ENCODE results near the gene KIF25. TPM values are rescaled to one million over a fixed set of nuclear protein-coding genes. Genes with fewer than 3 reads are reported as not detected.
"Not testable (repeated sequence)": the region's sequence is repeated elsewhere in the genome, so short reads cannot be mapped to it uniquely, and the experiment has no call there.

The KIF25 gene
- total RNA-seq, 1 donor from 2014 or later, result 0.43 TPM

GRCh38 chr6:167993169-167993568 lies 4.3 kb upstream of the KIF25 start:
- DNase-seq (ENCODE audit: low spot score), result no peak
- ATAC-seq, result no peak

GRCh38 chr6:167993831-167994230 lies 3.6 kb upstream of the KIF25 start:
- no peak for ATAC-seq
- no peak for DNase-seq (ENCODE audit: low spot score)

- no peak for DNase-seq (ENCODE audit: low spot score)
Measured at GRCh38 chr6:167995302-167995701, 2.2 kb upstream of the KIF25 start.

GRCh38 chr6:167995731-167996151 lies 1.7 kb upstream of the KIF25 start:
- ATAC-seq (no peak), DNase-seq (ENCODE audit: low spot score) (no peak)

More at GRCh38 chr6:167995302-167995701, 2.2 kb upstream of the KIF25 start:
- ATAC-seq, result no peak

GRCh38 chr6:167996424-167997199 lies 859 bp upstream of the KIF25 start:
- DNase-seq (ENCODE audit: low spot score) (no peak), ATAC-seq (no peak)

- no peak for ATAC-seq
- no peak for DNase-seq (ENCODE audit: low spot score)
Measured at GRCh38 chr6:167998215-167998614, 744 bp downstream of the KIF25 start.

GRCh38 chr6:168000198-168001028 lies 2.9 kb downstream of the KIF25 start:
- DNase-seq (ENCODE audit: low spot score) (no peak), ATAC-seq (no peak)

GRCh38 chr6:168001029-168001332 lies 3.5 kb downstream of the KIF25 start:
- no peak for DNase-seq (ENCODE audit: low spot score)
- no peak for ATAC-seq

- not testable (repeated sequence) for ATAC-seq; DNase-seq (ENCODE audit: low spot score)
Measured at GRCh38 chr6:168001514-168001913, 4.0 kb downstream of the KIF25 start.

GRCh38 chr6:168002804-168003203 lies 5.3 kb downstream of the KIF25 start:
- ATAC-seq (no peak), DNase-seq (ENCODE audit: low spot score) (no peak)

GRCh38 chr6:168004023-168004422 lies 6.6 kb downstream of the KIF25 start:
- ATAC-seq, result no peak
- no peak for DNase-seq (ENCODE audit: low spot score)

- ATAC-seq (no peak), DNase-seq (ENCODE audit: low spot score) (no peak)
Measured at GRCh38 chr6:168004945-168005344, 7.5 kb downstream of the KIF25 start.

- ATAC-seq (no peak), DNase-seq (ENCODE audit: low spot score) (no peak)
Measured at GRCh38 chr6:168005796-168006195, 8.3 kb downstream of the KIF25 start.

- DNase-seq (ENCODE audit: low spot score) (no peak), ATAC-seq (no peak)
Measured at GRCh38 chr6:168007592-168008338, 10.3 kb downstream of the KIF25 start.

- no peak for ATAC-seq
- no peak for DNase-seq (ENCODE audit: low spot score)
Measured at GRCh38 chr6:168009331-168009730, 11.9 kb downstream of the KIF25 start.

GRCh38 chr6:168011291-168011690 lies 13.8 kb downstream of the KIF25 start:
- ATAC-seq (no peak), DNase-seq (ENCODE audit: low spot score) (no peak)

GRCh38 chr6:168012431-168013249 lies 15.2 kb downstream of the KIF25 start:
- ATAC-seq (no peak), DNase-seq (ENCODE audit: low spot score) (no peak)

GRCh38 chr6:168013250-168013915 lies 15.9 kb downstream of the KIF25 start:
- DNase-seq (ENCODE audit: low spot score), result peak; percentile 32
- ATAC-seq, result no peak

GRCh38 chr6:168014428-168014827 lies 17.0 kb downstream of the KIF25 start:
- DNase-seq (ENCODE audit: low spot score) (no peak), ATAC-seq (peak; percentile 53)

- ATAC-seq, result no peak
- no peak for DNase-seq (ENCODE audit: low spot score)
Measured at GRCh38 chr6:168015009-168015408, 17.5 kb downstream of the KIF25 start.
